Gastroesophageal sphincter (tissue), 3 donors: ENCODE measurements around the gene RYR3.

ENCODE experiments used
- EP300 ChIP-seq: sonication (generic); formaldehyde crosslinking; IDR thresholded peaks from one replicate; pipeline ENCODE4 v1.6.1; 2017; ENCODE audit warnings: antibody characterized with exemption, mild to moderate bottlenecking
- POLR2A ChIP-seq, 2 donors: fragments of 450-650 bp; IDR thresholded peaks; one replicate each; pipeline ENCODE4 v1.6.1; 2017; ENCODE audit warnings: antibody characterized with exemption in 2 of 2, mild to moderate bottlenecking in 2 of 2, moderate library complexity in 1 of 2
- POLR2AphosphoS5 ChIP-seq: sonication (generic); formaldehyde crosslinking; IDR thresholded peaks from one replicate; pipeline ENCODE4 v1.6.1; 2017; ENCODE audit warnings: antibody characterized with exemption
- TF ChIP-seq, protein P1 (sequence below), 4 experiments: fragments of 200-600 bp in 2 of 4; fragments of 450-650 bp in 2 of 4; sonication (generic) in 1 of 4; IDR thresholded peaks; one replicate each; pipeline ENCODE4 v1.5.1; 2017 to 2019; ENCODE audit warnings: antibody characterized with exemption in 4 of 4, mild to moderate bottlenecking in 2 of 4, moderate library complexity in 2 of 4

GRCh38 chr15:33730815-33731214 is 420.0 kb downstream of the RYR3 start:
- TF ChIP-seq, protein P1, sequence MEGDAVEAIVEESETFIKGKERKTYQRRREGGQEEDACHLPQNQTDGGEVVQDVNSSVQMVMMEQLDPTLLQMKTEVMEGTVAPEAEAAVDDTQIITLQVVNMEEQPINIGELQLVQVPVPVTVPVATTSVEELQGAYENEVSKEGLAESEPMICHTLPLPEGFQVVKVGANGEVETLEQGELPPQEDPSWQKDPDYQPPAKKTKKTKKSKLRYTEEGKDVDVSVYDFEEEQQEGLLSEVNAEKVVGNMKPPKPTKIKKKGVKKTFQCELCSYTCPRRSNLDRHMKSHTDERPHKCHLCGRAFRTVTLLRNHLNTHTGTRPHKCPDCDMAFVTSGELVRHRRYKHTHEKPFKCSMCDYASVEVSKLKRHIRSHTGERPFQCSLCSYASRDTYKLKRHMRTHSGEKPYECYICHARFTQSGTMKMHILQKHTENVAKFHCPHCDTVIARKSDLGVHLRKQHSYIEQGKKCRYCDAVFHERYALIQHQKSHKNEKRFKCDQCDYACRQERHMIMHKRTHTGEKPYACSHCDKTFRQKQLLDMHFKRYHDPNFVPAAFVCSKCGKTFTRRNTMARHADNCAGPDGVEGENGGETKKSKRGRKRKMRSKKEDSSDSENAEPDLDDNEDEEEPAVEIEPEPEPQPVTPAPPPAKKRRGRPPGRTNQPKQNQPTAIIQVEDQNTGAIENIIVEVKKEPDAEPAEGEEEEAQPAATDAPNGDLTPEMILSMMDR (IDR thresholded peaks at IDR 0.05): no peak
- TF ChIP-seq EP300: no peak
- no peak for TF ChIP-seq POLR2A (IDR thresholded peaks at IDR 0.05)
- no peak for TF ChIP-seq POLR2AphosphoS5
